Stimulated activated CD4-positive, alpha-beta T cell treated with anti-CD3 and anti-CD28 coated beads, Interleukin-15, amount 100 ng/mL, for 48 hours (primary cell): Measurements from ENCODE around the gene CDCP1.
"Not testable (repeated sequence)": the region's sequence is repeated elsewhere in the genome, so short reads cannot be mapped to it uniquely, and the experiment has no call there.

Experiments
- DNase-seq, 2 donors: peaks; one replicate each; pipeline ENCODE4 v3.0.0-alpha.2; 2020; ENCODE audit warnings: low read depth in 2 of 2

The CDCP1 gene

DNA sequence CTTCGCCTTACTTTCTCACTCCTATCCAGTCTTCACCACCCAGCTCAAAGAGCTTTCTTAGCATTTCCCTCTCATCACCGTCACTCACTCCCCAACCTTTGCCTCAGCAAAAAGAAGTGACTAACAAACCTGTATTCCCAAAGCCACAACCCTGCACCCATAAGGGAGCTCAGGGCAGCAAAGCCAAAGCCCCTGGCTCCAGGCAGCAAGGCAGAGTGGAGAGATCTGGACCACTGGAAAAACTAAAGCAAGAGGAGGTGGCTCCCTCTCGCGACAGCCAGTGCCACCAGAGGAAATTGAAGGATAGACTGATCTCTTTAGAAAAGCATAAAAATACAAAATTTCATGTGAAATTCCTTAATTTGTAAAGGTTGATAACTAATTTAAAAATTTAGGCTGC, 25.1 kb upstream of the CDCP1 start:
- DNase-seq = no peak

DNA sequence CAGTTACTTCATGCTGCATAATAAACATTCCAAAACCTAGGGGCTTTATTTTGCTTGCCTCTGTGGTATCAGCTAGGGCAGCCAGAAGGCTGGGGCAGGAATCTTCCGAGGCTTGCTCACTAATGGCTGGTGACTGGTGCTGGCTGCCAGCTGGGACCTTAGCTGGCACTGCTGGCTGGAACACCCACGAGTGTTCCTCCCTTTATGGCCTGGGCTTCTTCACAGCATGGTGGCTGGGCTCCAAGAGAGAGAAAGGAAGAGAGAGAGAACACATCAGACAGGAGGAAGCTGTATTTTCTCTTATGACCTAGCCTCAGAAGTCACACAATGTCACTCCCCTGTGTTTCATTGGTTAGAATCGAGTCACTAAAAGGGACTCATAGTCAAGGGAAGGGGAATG, 23.9 kb upstream of the CDCP1 start:
- no peak for DNase-seq

GRCh38 chr3:45169125-45169904, 23.1 kb upstream of the CDCP1 start:
- DNase-seq = no peak

DNA sequence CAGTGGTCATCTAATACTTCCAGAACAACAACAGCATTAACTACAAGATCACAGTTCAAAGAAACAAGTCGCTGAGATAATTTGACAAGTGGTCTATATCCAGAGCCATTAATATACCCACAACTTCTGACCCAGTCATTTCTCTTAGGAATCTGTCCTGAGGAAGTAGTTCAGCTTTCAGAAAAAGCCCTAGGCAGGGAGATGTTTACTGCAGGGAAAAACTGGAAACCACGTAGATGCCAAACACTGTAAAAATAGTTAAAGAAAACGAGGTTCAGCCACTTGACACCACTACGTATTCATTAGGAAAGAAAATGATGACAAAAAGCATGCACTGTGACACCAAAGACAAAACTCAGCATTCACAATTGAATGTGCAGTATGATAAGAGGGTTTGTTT, 22.3 kb upstream of the CDCP1 start:
- DNase-seq = no peak

DNA sequence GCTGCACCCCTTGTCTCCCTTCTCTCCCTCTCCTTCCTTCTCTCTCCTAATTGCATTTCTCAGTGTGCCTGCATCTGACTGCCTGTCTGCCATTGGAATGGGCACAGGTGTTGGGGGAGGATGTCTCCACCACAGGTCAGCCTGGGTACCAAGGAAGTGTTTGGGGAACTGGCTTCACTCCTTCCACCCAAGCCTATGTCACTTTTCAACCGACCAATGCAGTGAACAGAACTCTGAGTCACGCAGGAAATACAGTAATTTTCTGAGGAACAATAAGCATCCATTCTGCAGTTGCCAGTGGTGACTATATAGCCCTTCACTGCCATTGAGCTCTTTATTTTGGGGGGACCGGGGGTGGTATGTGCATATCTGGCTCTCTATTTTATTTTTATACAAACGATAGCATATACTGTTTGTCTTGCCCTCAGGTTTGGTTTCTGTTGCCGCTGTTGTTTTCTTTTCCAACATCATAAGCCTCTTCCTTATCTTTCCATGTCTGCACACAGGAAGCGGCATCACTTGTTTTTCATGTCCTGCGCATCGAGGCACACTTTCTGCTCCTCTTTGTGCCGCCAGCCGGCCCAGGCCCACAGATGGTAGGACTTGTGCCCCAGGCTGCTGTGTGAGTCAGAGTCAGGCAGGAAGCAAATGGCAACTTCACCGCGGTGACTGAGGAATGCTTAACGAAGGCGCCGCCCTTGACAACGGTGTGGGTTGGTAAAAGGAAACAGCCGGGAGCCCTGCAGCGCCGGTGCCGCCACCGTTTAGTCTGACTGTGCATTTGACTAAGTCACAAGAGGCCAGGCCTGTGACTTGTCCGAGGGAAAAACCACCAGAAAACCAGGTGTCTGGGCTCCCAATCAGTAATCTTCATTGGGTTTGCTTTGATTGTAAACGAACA, 21.1 kb upstream of the CDCP1 start:
- peak; percentile 81 to 84 for DNase-seq

GRCh38 chr3:45166321-45166879, 20.2 kb upstream of the CDCP1 start:
- no peak for DNase-seq

DNA sequence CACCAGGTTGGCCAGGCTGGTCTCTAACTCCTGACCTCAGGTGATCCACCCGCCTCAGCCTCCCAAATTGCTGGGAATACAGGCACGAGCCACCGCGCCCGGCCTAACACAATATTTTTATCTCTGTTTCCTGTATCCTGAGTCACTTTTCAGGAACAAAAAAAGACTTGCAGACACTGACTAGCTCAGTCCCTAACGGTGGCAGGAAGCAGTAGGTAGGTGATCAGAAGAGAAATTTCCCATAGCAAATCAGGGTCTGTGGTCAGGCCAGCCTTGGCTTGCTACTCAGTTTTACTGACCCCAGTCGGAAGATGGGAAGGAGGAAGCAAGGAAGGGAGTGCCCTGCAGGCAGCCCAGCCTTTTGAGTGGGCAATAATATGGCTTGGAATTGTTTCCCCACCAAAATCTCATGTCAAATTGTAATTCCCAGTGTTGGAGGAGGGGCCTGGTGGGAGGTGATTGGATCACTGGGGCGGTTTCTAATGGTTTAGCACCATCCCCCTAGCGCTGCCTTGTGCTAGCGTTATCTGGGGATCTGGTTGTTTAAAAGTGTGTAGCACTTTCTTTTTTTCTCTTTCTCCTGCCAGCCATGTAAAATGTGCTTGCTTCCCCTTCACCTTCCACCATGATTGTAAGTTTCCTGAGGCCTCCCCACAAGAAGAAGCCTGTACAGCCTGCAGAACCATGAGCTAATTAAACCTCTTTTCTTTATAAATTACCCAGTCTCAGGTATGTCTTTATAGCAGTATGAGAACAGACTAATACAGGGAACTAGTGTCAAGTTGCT, 19.5 kb upstream of the CDCP1 start:
- no peak for DNase-seq

- DNase-seq = no peak
These were observed 17.9 kb upstream of the CDCP1 start for GRCh38 chr3:45164056-45164455.

GRCh38 chr3:45163481-45163880, 17.3 kb upstream of the CDCP1 start:
- no peak for DNase-seq

GRCh38 chr3:45154641-45155147, 8.5 kb upstream of the CDCP1 start:
- no peak for DNase-seq

- DNase-seq = no peak
These were observed 7.7 kb upstream of the CDCP1 start for GRCh38 chr3:45153658-45154437.

- no peak for DNase-seq
These were observed 6.1 kb upstream of the CDCP1 start for GRCh38 chr3:45152307-45152706.

DNA sequence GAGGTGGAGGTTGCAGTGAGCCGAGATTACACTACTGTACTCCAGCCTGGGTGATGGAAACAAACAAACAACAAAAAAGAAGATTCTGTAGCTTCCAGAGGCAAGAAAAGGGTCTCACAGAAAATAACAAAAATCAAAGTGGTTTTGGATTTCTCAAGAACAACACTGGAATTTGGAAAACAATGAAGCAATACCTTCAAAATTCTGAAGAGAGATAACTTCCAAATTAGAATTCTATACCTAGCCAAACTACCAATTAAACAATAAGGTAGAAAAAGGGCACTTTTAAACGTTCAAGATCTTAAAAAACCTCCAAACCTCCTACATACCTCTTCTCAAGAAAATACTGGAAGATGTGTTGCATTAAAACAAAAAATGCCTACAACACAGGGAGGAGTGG, 4.9 kb upstream of the CDCP1 start:
- no peak for DNase-seq

- no peak for DNase-seq
These were observed 2.7 kb upstream of the CDCP1 start for GRCh38 chr3:45148921-45149320.

DNA sequence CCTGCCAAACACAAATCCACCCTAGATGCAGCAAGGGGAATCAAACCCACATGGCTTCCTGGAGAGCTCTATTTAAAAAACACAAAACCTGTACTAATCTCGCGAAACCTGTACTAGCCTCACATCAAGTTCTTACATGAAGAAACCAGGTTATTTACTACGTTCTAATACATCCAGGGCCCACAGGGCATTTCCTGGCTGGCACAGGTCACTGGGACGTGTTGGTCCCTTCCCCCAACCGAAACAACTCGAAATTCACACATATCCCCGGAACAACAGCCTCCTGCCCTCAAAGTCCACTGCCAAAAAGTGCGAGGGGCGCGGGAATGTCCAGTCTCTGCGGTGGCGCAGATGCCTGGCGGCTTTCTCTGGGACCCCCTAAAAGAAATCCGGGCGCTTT, 955 bp downstream of the CDCP1 start:
- DNase-seq = no peak

GRCh38 chr3:45143673-45144671, 2.2 kb downstream of the CDCP1 start:
- DNase-seq = no peak

DNA sequence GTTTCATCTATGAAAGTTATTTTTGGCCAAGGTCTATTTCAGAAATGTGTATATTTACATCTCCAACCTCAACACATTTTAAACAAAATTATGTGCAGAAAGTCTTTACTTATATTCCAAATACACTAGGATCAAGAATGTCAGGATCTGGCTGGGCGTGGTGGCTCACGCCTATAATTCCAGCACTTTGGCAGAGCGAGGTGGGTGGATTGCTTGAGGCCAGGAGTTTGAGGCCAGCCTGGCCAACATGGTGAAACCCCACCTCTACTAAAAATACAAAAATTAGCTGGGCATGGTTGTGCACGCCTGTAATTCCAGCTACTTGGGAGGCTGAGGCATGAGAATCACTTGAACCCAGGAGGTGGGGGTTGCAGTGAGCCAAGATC, 5.4 kb downstream of the CDCP1 start:
- DNase-seq = not testable (repeated sequence)

DNA sequence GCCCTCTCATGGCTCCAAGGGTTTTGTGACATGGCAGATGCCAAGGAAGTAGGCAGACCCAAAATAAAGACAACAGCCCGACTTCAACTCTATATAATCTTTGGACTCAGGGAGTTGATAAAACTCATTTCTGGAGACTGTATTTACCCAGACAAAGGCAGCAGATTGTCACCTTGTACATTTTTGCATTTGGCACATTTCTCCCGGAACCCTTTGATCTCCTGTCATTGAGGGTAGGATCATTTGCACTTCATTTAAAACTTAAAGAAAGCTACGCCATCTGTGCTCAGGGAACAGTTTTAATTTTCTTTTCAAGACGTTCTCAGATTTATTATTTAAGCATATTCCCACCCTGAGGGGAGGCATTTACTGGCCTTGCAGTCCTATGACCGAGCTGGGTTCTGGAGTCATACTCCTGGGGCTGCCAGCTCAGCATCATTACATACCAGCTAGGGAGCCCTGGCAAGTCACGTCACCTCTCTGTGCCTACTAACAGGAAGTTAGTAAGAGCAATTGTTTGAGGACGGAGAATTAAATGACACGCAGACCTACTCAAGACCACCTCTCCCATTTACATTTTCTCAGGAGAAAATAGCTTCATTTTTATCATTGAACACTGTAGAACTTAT, 5.9 kb downstream of the CDCP1 start:
- DNase-seq = no peak
